GM12892 (cell line): Measurements from ENCODE around the gene CD79B.

Experiments
- POLR2A ChIP-seq: IDR thresholded peaks from 2 replicates; pipeline ENCODE4 v1.6.1; 2011; ENCODE audit warnings: low read depth, low read length, control low read depth
- POLR2AphosphoS5 ChIP-seq: IDR thresholded peaks from 2 replicates; pipeline ENCODE4 v1.6.1; 2011; ENCODE audit warnings: low read depth, low read length, control low read depth

GRCh38 chr17:63956296-63956920 lies 24.3 kb upstream of the CD79B start:
- TF ChIP-seq POLR2A (no peak), POLR2AphosphoS5 (no peak)
